A549 (cell line): ENCODE data around the gene PSG7.
"Not testable (repeated sequence)": the region's sequence is repeated elsewhere in the genome, so short reads cannot be mapped to it uniquely, and the experiment has no call there.

ENCODE experiments used
- CTCF ChIP-seq: fragments of >200 bp; sonication (Bioruptor Twin); formaldehyde crosslinking; IDR thresholded peaks from 3 replicates; pipeline ENCODE4 v1.5.1; 2016
- KDM5A ChIP-seq: fragments of 200-600 bp; sonication (generic); IDR thresholded peaks from 2 replicates; pipeline ENCODE4 v1.6.1; 2016; ENCODE audit warnings: antibody characterized with exemption, mild to moderate bottlenecking
- MYC ChIP-seq: IDR thresholded peaks from 2 replicates; pipeline ENCODE4 v1.6.1; 2012; ENCODE audit warnings: mild to moderate bottlenecking, inconsistent platforms, low read length, improper control_type of control experiment, borderline replicate concordance
- RARB ChIP-seq: fragments of 250-450 bp; sonication (Bioruptor Pico); IDR thresholded peaks from 2 replicates; pipeline ENCODE4 v1.8.0; 2021; ENCODE audit warnings: mild to moderate bottlenecking, moderate library complexity
- RFX5 ChIP-seq: fragments of 450-650 bp; IDR thresholded peaks from 2 replicates; pipeline ENCODE4 v1.7.1; 2014; ENCODE audit warnings: antibody characterized with exemption, mild to moderate bottlenecking, moderate library complexity
- ZC3H11A ChIP-seq: fragments of 450-650 bp; IDR thresholded peaks from 2 replicates; pipeline ENCODE4 v1.6.1; 2014; ENCODE audit warnings: antibody characterized with exemption, mild to moderate bottlenecking

GRCh38 chr19:42916931-42917330 is 20.1 kb downstream of the PSG7 start:
- TF ChIP-seq MYC; CTCF; RFX5; ZC3H11A; KDM5A; RARB (CRISPR knock-in tag): not testable (repeated sequence)
